Measurements from ENCODE around the gene NOL12.

Gene NOL12

DNA sequence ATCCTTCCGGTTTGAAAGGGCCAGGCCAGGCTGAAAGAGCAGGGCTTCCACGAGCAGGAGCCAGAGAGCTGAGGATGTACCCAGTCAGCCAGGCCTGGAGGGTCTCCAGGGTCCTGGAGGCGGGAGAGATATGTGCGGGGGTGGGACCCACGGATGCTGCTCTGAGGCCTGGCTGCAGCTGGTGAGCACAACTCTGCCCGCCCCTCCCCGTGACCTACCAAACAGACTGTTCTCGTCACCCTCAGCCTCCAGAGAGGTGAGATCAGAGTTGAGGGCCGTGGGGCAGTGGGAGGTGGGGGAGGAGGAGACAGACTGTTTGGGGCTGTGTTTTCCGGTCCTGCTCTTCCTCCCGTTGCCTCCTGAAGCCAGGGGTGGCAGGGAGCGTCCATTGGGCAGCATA is 52.9 kb downstream of the NOL12 start (continued):
- TF ChIP-seq, protein P1, sequence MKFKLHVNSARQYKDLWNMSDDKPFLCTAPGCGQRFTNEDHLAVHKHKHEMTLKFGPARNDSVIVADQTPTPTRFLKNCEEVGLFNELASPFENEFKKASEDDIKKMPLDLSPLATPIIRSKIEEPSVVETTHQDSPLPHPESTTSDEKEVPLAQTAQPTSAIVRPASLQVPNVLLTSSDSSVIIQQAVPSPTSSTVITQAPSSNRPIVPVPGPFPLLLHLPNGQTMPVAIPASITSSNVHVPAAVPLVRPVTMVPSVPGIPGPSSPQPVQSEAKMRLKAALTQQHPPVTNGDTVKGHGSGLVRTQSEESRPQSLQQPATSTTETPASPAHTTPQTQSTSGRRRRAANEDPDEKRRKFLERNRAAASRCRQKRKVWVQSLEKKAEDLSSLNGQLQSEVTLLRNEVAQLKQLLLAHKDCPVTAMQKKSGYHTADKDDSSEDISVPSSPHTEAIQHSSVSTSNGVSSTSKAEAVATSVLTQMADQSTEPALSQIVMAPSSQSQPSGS (tag by site-specific recombination; IDR thresholded peaks at IDR 0.05; ENCODE audit: low read depth): no peak
- TF ChIP-seq ZNF670 (tag by site-specific recombination; IDR thresholded peaks at IDR 0.05; ENCODE audit: low read depth) (no peak), KLF1 (tag by site-specific recombination; IDR thresholded peaks at IDR 0.05) (no peak), YY1 (tag by site-specific recombination; IDR thresholded peaks at IDR 0.05) (no peak), ZFHX2 (tag by site-specific recombination; conservative IDR thresholded peaks at IDR 0.05) (peak; percentile 96), EGR2 (tag by site-specific recombination; IDR thresholded peaks at IDR 0.05; ENCODE audit: low read depth) (peak; percentile 94), ZNF24 (tag by site-specific recombination; IDR thresholded peaks at IDR 0.05) (no peak)

DNA sequence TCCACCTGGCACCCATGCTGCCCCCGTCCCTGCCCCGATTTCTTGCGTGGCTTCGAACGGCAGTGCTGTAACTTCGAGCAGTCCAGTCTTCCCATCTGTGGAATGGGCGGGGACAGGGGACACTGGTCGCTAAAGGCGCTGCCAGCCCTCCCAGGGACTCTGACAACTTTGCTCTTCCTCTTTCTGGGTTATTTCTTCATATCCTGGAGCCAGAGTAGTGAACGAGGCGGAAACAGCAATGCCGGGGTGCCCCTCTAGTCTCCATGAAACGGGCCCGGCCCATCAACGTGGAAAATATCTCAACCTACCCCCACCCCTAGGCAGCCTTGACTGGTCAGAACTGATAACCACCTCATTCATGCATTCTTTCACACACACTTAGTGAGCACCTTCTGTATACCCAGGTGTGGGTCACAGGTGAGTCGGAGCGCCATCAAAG is 53.5 kb downstream of the NOL12 start:
- H3K4me1 ChIP-seq (ENCODE audit: control insufficient read depth, insufficient read depth, low read length): no peaks in the 10 kb centered on the region
- ChIA-PET POLR2A (interaction anchor here (1.3 kb wide), 1 partner anchor 70 kb away, joined by 5 read pairs; no protein-coding TSS in a partner anchor), CTCF (no interaction called here)
- no peak for TF ChIP-seq ZNF791 (tag by site-specific recombination; IDR thresholded peaks at IDR 0.05)
- TF ChIP-seq ZNF792 (tag by site-specific recombination; IDR thresholded peaks at IDR 0.05): 0 out of 2 replicates have a peak, but pooled peaks have one; percentile 61
- no peak overlapping the region for H3K4me3 ChIP-seq (ENCODE audit: low read depth, low read length)
- no peaks in the 10 kb centered on the region for H3K9me3 ChIP-seq (ENCODE audit: control insufficient read depth, insufficient read depth, low read depth, low read length)
- H3K27ac ChIP-seq (ENCODE audit: extremely low read depth, low read depth, low read length): no peak overlapping the region
- H3K36me3 ChIP-seq (ENCODE audit: control insufficient read depth in 2 of 2, insufficient read depth in 1 of 2, low read length in 2 of 2): peaks cover 0 to 4% of the 10 kb centered on the region in 2 experiments; a peak in 1 of 3 replicates

DNA sequence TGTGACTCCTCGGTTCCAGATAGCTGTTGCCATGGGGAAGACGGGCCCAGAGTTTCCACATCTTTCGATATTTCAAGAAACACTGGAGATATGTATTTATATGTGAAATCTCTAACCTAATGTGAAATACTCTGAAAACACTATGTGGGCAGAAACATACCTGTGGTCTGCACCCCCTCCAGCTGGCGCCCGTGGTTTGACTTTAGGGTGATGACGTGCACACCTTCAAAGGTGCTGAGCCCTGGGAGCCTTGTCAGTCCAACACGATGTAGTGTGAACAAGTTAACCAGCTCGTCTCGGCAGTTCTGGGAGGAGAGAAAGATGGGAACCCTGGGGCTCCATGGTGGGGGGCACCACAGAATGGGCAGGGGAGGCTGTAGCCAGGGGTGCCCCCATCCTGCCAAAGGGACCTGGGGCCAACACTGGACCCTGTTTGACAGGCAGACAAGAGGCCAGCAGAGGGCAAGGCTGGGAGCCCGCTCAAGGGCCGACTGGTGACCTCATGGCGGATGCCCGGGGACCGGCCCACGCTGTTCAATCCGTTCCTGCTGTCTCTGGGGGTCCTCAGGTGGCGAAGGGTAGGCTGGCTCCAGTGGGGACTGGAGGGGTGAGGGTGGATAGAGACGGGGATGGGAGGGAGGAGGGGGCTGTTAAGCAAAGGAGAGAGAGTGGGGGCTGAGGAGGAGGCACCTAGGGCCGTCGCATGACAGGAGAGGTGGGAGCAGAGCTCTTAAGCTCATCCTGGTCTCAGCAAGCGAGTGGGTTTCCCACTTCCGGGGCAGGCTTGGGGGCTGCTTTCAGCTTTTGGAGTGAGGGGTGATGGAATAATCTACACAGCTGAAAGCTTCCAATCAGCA is 54.5 kb downstream of the NOL12 start:
- Histone ChIP-seq H3K36me3 (ENCODE audit: control insufficient read depth in 2 of 2, insufficient read depth in 1 of 2, low read length in 2 of 2) (peaks cover 0 to 4% of the 10 kb centered on the region in 2 experiments; a peak in 1 of 3 replicates), H3K4me3 (ENCODE audit: low read depth, low read length) (no peak overlapping the region), H3K4me1 (ENCODE audit: control insufficient read depth, insufficient read depth, low read length) (0 out of 2 replicates have a peak, but pooled peaks cover 2% of the 10 kb centered on the region), H3K9me3 (ENCODE audit: control insufficient read depth, insufficient read depth, low read depth, low read length) (no peaks in the 10 kb centered on the region), H3K27ac (ENCODE audit: extremely low read depth, low read depth, low read length) (no peak overlapping the region)
- CTCF ChIA-PET: no interaction called here
- POLR2A ChIA-PET: interaction anchor here (0.8 to 1.4 kb wide), 4 partner anchors 9 to 79 kb away, joined by 3 to 10 read pairs (median 4); partner anchors contain the start of gene NOL12
- TF ChIP-seq ZNF354C (tag by site-specific recombination; IDR thresholded peaks at IDR 0.05; ENCODE audit: borderline replicate concordance, low read depth): no peak
- TF ChIP-seq SALL2 (tag by site-specific recombination; IDR thresholded peaks at IDR 0.05; ENCODE audit: borderline replicate concordance): no peak
- TF ChIP-seq, protein P2, sequence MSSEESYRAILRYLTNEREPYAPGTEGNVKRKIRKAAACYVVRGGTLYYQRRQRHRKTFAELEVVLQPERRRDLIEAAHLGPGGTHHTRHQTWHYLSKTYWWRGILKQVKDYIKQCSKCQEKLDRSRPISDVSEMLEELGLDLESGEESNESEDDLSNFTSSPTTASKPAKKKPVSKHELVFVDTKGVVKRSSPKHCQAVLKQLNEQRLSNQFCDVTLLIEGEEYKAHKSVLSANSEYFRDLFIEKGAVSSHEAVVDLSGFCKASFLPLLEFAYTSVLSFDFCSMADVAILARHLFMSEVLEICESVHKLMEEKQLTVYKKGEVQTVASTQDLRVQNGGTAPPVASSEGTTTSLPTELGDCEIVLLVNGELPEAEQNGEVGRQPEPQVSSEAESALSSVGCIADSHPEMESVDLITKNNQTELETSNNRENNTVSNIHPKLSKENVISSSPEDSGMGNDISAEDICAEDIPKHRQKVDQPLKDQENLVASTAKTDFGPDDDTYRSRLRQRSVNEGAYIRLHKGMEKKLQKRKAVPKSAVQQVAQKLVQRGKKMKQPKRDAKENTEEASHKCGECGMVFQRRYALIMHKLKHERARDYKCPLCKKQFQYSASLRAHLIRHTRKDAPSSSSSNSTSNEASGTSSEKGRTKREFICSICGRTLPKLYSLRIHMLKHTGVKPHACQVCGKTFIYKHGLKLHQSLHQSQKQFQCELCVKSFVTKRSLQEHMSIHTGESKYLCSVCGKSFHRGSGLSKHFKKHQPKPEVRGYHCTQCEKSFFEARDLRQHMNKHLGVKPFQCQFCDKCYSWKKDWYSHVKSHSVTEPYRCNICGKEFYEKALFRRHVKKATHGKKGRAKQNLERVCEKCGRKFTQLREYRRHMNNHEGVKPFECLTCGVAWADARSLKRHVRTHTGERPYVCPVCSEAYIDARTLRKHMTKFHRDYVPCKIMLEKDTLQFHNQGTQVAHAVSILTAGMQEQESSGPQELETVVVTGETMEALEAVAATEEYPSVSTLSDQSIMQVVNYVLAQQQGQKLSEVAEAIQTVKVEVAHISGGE (tag by site-specific recombination; conservative IDR thresholded peaks at IDR 0.05; ENCODE audit: low read depth): no peak
- TF ChIP-seq BCL11B (tag by site-specific recombination; IDR thresholded peaks at IDR 0.05; ENCODE audit: low read depth): no peak
- TF ChIP-seq ZNF560 (tag by site-specific recombination; IDR thresholded peaks at IDR 0.05; ENCODE audit: borderline replicate concordance): no peak
- TF ChIP-seq, protein P3, sequence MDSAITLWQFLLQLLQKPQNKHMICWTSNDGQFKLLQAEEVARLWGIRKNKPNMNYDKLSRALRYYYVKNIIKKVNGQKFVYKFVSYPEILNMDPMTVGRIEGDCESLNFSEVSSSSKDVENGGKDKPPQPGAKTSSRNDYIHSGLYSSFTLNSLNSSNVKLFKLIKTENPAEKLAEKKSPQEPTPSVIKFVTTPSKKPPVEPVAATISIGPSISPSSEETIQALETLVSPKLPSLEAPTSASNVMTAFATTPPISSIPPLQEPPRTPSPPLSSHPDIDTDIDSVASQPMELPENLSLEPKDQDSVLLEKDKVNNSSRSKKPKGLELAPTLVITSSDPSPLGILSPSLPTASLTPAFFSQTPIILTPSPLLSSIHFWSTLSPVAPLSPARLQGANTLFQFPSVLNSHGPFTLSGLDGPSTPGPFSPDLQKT (IDR thresholded peaks at IDR 0.05; ENCODE audit: borderline replicate concordance, low read depth, low read length): no peak
- TF ChIP-seq, protein P4, sequence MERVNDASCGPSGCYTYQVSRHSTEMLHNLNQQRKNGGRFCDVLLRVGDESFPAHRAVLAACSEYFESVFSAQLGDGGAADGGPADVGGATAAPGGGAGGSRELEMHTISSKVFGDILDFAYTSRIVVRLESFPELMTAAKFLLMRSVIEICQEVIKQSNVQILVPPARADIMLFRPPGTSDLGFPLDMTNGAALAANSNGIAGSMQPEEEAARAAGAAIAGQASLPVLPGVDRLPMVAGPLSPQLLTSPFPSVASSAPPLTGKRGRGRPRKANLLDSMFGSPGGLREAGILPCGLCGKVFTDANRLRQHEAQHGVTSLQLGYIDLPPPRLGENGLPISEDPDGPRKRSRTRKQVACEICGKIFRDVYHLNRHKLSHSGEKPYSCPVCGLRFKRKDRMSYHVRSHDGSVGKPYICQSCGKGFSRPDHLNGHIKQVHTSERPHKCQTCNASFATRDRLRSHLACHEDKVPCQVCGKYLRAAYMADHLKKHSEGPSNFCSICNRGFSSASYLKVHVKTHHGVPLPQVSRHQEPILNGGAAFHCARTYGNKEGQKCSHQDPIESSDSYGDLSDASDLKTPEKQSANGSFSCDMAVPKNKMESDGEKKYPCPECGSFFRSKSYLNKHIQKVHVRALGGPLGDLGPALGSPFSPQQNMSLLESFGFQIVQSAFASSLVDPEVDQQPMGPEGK (tag by site-specific recombination; IDR thresholded peaks at IDR 0.05): 0 out of 2 replicates have a peak, but pooled peaks have one; percentile 25
- no peak for TF ChIP-seq ZNF266 (tag by site-specific recombination; IDR thresholded peaks at IDR 0.05; ENCODE audit: low read depth)
- TF ChIP-seq ZNF629 (tag by site-specific recombination; IDR thresholded peaks at IDR 0.05): no peak
- TF ChIP-seq ZNF184 (tag by site-specific recombination; IDR thresholded peaks at IDR 0.05): no peak
- TF ChIP-seq ZNF335 (tag by site-specific recombination; conservative IDR thresholded peaks at IDR 0.05): no peak
- no peak for TF ChIP-seq KLF9 (tag by site-specific recombination; IDR thresholded peaks at IDR 0.05; ENCODE audit: low read depth)
- no peak for TF ChIP-seq KLF8 (tag by site-specific recombination; IDR thresholded peaks at IDR 0.05)
- no peak for TF ChIP-seq ZNF664 (tag by site-specific recombination; IDR thresholded peaks at IDR 0.05)
